Suprapubic skin (tissue), 4 donors: ENCODE results near the gene ZNF775.

ENCODE experiments used
- POLR2A ChIP-seq, 2 donors: fragments of 450-650 bp; IDR thresholded peaks; one replicate each; pipeline ENCODE4 v1.6.1; 2017; ENCODE audit warnings: antibody characterized with exemption in 2 of 2, mild to moderate bottlenecking in 2 of 2, moderate library complexity in 2 of 2
- POLR2AphosphoS5 ChIP-seq, 3 donors: sonication (generic); formaldehyde crosslinking; IDR thresholded peaks; one replicate each; pipeline ENCODE4 v1.6.1; 2017; ENCODE audit warnings: antibody characterized with exemption in 3 of 3
- TF ChIP-seq, protein P1 (sequence below), 2 donors: fragments of 200-600 bp in 1 of 2; fragments of 450-650 bp in 1 of 2; sonication (generic) in 1 of 2; IDR thresholded peaks; one replicate each; pipeline ENCODE4 v1.5.1; 2016 to 2019; ENCODE audit warnings: antibody characterized with exemption in 2 of 2, mild to moderate bottlenecking in 1 of 2, moderate library complexity in 1 of 2

DNA sequence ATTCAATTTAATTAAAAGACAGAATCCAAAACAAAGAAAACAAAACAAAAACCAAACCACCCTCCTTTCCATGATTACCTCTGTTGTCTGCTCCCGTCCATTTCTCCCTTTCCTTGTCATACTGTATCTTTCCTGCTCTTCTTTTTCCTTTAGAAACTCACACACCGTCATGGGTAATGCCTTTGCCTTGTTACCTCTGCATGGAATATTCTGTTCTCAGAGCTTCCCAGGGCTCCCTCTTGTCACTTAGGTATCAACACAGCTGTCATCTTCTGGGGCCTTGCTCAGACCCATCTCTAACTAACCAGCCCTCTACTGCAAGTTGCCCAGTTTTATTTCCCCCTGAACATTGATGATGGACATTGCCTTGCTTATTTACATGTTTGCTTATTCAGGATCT, 41.1 kb downstream of the ZNF775 start:
- TF ChIP-seq, protein P1, sequence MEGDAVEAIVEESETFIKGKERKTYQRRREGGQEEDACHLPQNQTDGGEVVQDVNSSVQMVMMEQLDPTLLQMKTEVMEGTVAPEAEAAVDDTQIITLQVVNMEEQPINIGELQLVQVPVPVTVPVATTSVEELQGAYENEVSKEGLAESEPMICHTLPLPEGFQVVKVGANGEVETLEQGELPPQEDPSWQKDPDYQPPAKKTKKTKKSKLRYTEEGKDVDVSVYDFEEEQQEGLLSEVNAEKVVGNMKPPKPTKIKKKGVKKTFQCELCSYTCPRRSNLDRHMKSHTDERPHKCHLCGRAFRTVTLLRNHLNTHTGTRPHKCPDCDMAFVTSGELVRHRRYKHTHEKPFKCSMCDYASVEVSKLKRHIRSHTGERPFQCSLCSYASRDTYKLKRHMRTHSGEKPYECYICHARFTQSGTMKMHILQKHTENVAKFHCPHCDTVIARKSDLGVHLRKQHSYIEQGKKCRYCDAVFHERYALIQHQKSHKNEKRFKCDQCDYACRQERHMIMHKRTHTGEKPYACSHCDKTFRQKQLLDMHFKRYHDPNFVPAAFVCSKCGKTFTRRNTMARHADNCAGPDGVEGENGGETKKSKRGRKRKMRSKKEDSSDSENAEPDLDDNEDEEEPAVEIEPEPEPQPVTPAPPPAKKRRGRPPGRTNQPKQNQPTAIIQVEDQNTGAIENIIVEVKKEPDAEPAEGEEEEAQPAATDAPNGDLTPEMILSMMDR (IDR thresholded peaks at IDR 0.05), result no peak
- TF ChIP-seq POLR2A (IDR thresholded peaks at IDR 0.05), result no peak
- TF ChIP-seq POLR2AphosphoS5 (IDR thresholded peaks at IDR 0.05), result no peak
